ENCODE results near the gene HELQ.

Gene HELQ

GRCh38 chr4:83473423-83473822 lies 17.8 kb upstream of the HELQ start:
- no peak overlapping the region for H3K4me3 ChIP-seq (ENCODE audit: control insufficient read depth in 1 of 7, extremely low read depth in 1 of 7, insufficient read depth in 4 of 7, low read depth in 2 of 7, low read length in 6 of 7)
- H3K27me3 ChIP-seq (replicated peaks in 2 of 5; ENCODE audit: control insufficient read depth in 4 of 5, insufficient read depth in 5 of 5, low read length in 4 of 5), result no peaks in the 10 kb centered on the region
- 85% methylated on average over 4 of the region's 4 CpGs for WGBS (ENCODE audit: insufficient coverage)
- H3K36me3 ChIP-seq (ENCODE audit: control insufficient read depth in 4 of 4, insufficient read depth in 4 of 4, low read length in 3 of 4), result peaks cover 16 to 25% (median 20%) of the 10 kb centered on the region in 4 experiments
- POLR2A ChIA-PET, result no interaction called here
- CTCF ChIA-PET, result interaction anchor here (1.1 kb wide), 1 partner anchor 166 kb away, joined by 3 read pairs; no protein-coding TSS in a partner anchor
- DNase-seq, result no peak
- no peaks in the 10 kb centered on the region for H3K9me3 ChIP-seq (ENCODE audit: control extremely low read depth in 1 of 5, control insufficient read depth in 4 of 5, insufficient read depth in 2 of 5, low read depth in 1 of 5, low read length in 4 of 5)
- H3K4me1 ChIP-seq (ENCODE audit: control extremely low read depth in 1 of 4, control insufficient read depth in 4 of 4, insufficient read depth in 4 of 4, low read length in 3 of 4), result no peaks in the 10 kb centered on the region
- no peak overlapping the region for H3K27ac ChIP-seq (ENCODE audit: insufficient read depth in 1 of 2, low read depth in 1 of 2, low read length in 2 of 2, poor library complexity in 1 of 2, severe bottlenecking in 2 of 2)

- CTCF ChIA-PET, result interaction anchor here (2.5 kb wide), 1 partner anchor 172 kb away, joined by 6 read pairs; the partner anchor contains the start of gene COQ2
These were observed 520 bp upstream of the HELQ start for GRCh38 chr4:83456184-83456501.

GRCh38 chr4:83454686-83455085 lies 937 bp downstream of the HELQ start:
- Histone ChIP-seq H3K36me3 (ENCODE audit: control insufficient read depth in 4 of 4, insufficient read depth in 4 of 4, low read length in 3 of 4) (peaks cover 6 to 31% (median 24%) of the 10 kb centered on the region in 4 experiments), H3K27ac (ENCODE audit: insufficient read depth in 1 of 2, low read depth in 1 of 2, low read length in 2 of 2, poor library complexity in 1 of 2, severe bottlenecking in 2 of 2) (peak overlapping the region; percentile 96 to 98), H3K9me3 (ENCODE audit: control extremely low read depth in 1 of 5, control insufficient read depth in 4 of 5, insufficient read depth in 2 of 5, low read depth in 1 of 5, low read length in 4 of 5) (no peaks in the 10 kb centered on the region), H3K4me3 (ENCODE audit: control insufficient read depth in 1 of 7, extremely low read depth in 1 of 7, insufficient read depth in 4 of 7, low read depth in 2 of 7, low read length in 6 of 7) (peak overlapping the region in 6 of 7 experiments; percentile 88 to 96 (median 94)), H3K4me1 (ENCODE audit: control extremely low read depth in 1 of 4, control insufficient read depth in 4 of 4, insufficient read depth in 4 of 4, low read length in 3 of 4) (peaks cover 9 to 30% (median 26%) of the 10 kb centered on the region in 4 experiments), H3K27me3 (replicated peaks in 2 of 5; ENCODE audit: control insufficient read depth in 4 of 5, insufficient read depth in 5 of 5, low read length in 4 of 5) (no peaks in the 10 kb centered on the region)
- WGBS (ENCODE audit: insufficient coverage), result 24% methylated on average over 5 of the region's 6 CpGs
- POLR2A ChIA-PET, result interaction anchor here (1.2 kb wide), 2 partner anchors 10 to 30 kb away, joined by 3 read pairs; partner anchors contain the start of gene ABRAXAS1
- CTCF ChIA-PET, result interaction anchor here (0.7 to 2.5 kb wide), 5 partner anchors 12 to 171 kb away, joined by 3 to 6 read pairs (median 3); partner anchors contain the start of gene COQ2
- DNase-seq, result peak; percentile 5 to 28 (median 17)

More at GRCh38 chr4:83456184-83456501, 520 bp upstream of the HELQ start:
- Histone ChIP-seq H3K27me3 (replicated peaks in 2 of 5; ENCODE audit: control insufficient read depth in 4 of 5, insufficient read depth in 5 of 5, low read length in 4 of 5) (no peaks in the 10 kb centered on the region), H3K4me1 (ENCODE audit: control extremely low read depth in 1 of 4, control insufficient read depth in 4 of 4, insufficient read depth in 4 of 4, low read length in 3 of 4) (peaks cover 9 to 30% (median 26%) of the 10 kb centered on the region in 4 experiments), H3K4me3 (ENCODE audit: control insufficient read depth in 1 of 7, extremely low read depth in 1 of 7, insufficient read depth in 4 of 7, low read depth in 2 of 7, low read length in 6 of 7) (peak overlapping the region; percentile 74 to 96 (median 93)), H3K9me3 (ENCODE audit: control extremely low read depth in 1 of 5, control insufficient read depth in 4 of 5, insufficient read depth in 2 of 5, low read depth in 1 of 5, low read length in 4 of 5) (no peaks in the 10 kb centered on the region), H3K27ac (ENCODE audit: insufficient read depth in 1 of 2, low read depth in 1 of 2, low read length in 2 of 2, poor library complexity in 1 of 2, severe bottlenecking in 2 of 2) (peak overlapping the region; percentile 96 to 98), H3K36me3 (ENCODE audit: control insufficient read depth in 4 of 4, insufficient read depth in 4 of 4, low read length in 3 of 4) (peaks cover 4 to 44% (median 30%) of the 10 kb centered on the region in 4 experiments)
- POLR2A ChIA-PET, result interaction anchor here (0.6 kb wide), 1 partner anchor 94 kb away, joined by 3 read pairs; no protein-coding TSS in a partner anchor
- 0% methylated on average over 3 of the region's 7 CpGs for WGBS (ENCODE audit: insufficient coverage)
- DNase-seq, result no peak

GRCh38 chr4:83449009-83449408 lies 6.6 kb downstream of the HELQ start:
- peaks cover 2 to 5% (median 3%) of the 10 kb centered on the region in 4 experiments for H3K4me1 ChIP-seq (ENCODE audit: control extremely low read depth in 1 of 4, control insufficient read depth in 4 of 4, insufficient read depth in 4 of 4, low read length in 3 of 4)
- ChIA-PET POLR2A (no interaction called here), CTCF (no interaction called here)

GRCh38 chr4:83440899-83441298 lies 14.7 kb downstream of the HELQ start:
- Histone ChIP-seq H3K9me3 (ENCODE audit: control extremely low read depth in 1 of 5, control insufficient read depth in 4 of 5, insufficient read depth in 2 of 5, low read depth in 1 of 5, low read length in 4 of 5) (no peaks in the 10 kb centered on the region), H3K27me3 (replicated peaks in 2 of 5; ENCODE audit: control insufficient read depth in 4 of 5, insufficient read depth in 5 of 5, low read length in 4 of 5) (no peaks in the 10 kb centered on the region), H3K4me1 (ENCODE audit: control extremely low read depth in 1 of 4, control insufficient read depth in 4 of 4, insufficient read depth in 4 of 4, low read length in 3 of 4) (no peaks in the 10 kb centered on the region), H3K36me3 (ENCODE audit: control insufficient read depth in 4 of 4, insufficient read depth in 4 of 4, low read length in 3 of 4) (peaks cover 14 to 48% (median 20%) of the 10 kb centered on the region in 4 experiments), H3K27ac (ENCODE audit: insufficient read depth in 1 of 2, low read depth in 1 of 2, low read length in 2 of 2, poor library complexity in 1 of 2, severe bottlenecking in 2 of 2) (no peak overlapping the region), H3K4me3 (ENCODE audit: control insufficient read depth in 1 of 7, extremely low read depth in 1 of 7, insufficient read depth in 4 of 7, low read depth in 2 of 7, low read length in 6 of 7) (no peak overlapping the region)
- ChIA-PET POLR2A (no interaction called here), CTCF (interaction anchor here (0.9 to 1.6 kb wide), 2 partner anchors 11 to 23 kb away, joined by 3 read pairs; no protein-coding TSS in a partner anchor)
- 93% methylated on average over 2 of the region's 3 CpGs for WGBS (ENCODE audit: insufficient coverage)
- no peak for DNase-seq

More at GRCh38 chr4:83449009-83449408, 6.6 kb downstream of the HELQ start:
- Histone ChIP-seq H3K4me3 (ENCODE audit: control insufficient read depth in 1 of 7, extremely low read depth in 1 of 7, insufficient read depth in 4 of 7, low read depth in 2 of 7, low read length in 6 of 7) (no peak overlapping the region), H3K27ac (ENCODE audit: insufficient read depth in 1 of 2, low read depth in 1 of 2, low read length in 2 of 2, poor library complexity in 1 of 2, severe bottlenecking in 2 of 2) (no peak overlapping the region), H3K9me3 (ENCODE audit: control extremely low read depth in 1 of 5, control insufficient read depth in 4 of 5, insufficient read depth in 2 of 5, low read depth in 1 of 5, low read length in 4 of 5) (no peaks in the 10 kb centered on the region), H3K27me3 (replicated peaks in 2 of 5; ENCODE audit: control insufficient read depth in 4 of 5, insufficient read depth in 5 of 5, low read length in 4 of 5) (no peaks in the 10 kb centered on the region), H3K36me3 (ENCODE audit: control insufficient read depth in 4 of 4, insufficient read depth in 4 of 4, low read length in 3 of 4) (peaks cover 15 to 31% (median 24%) of the 10 kb centered on the region in 4 experiments)
- no CpG with 5 or more reads among the region's 2 CpGs for WGBS (ENCODE audit: insufficient coverage)
- DNase-seq, result no peak

GRCh38 chr4:83440148-83440814 lies 15.3 kb downstream of the HELQ start:
- no peak for DNase-seq
- no peaks in the 10 kb centered on the region for H3K27me3 ChIP-seq (replicated peaks in 2 of 5; ENCODE audit: control insufficient read depth in 4 of 5, insufficient read depth in 5 of 5, low read length in 4 of 5)
- no CpG with 5 or more reads among the region's 1 CpG for WGBS (ENCODE audit: insufficient coverage)
- no peak overlapping the region for H3K4me3 ChIP-seq (ENCODE audit: control insufficient read depth in 1 of 7, extremely low read depth in 1 of 7, insufficient read depth in 4 of 7, low read depth in 2 of 7, low read length in 6 of 7)
- ChIA-PET CTCF (interaction anchor here (0.9 kb wide), 1 partner anchor 11 kb away, joined by 3 read pairs; no protein-coding TSS in a partner anchor), POLR2A (no interaction called here)
- H3K9me3 ChIP-seq (ENCODE audit: control extremely low read depth in 1 of 5, control insufficient read depth in 4 of 5, insufficient read depth in 2 of 5, low read depth in 1 of 5, low read length in 4 of 5), result no peaks in the 10 kb centered on the region
- peaks cover 11 to 43% (median 18%) of the 10 kb centered on the region in 4 experiments for H3K36me3 ChIP-seq (ENCODE audit: control insufficient read depth in 4 of 4, insufficient read depth in 4 of 4, low read length in 3 of 4)
- H3K4me1 ChIP-seq (ENCODE audit: control extremely low read depth in 1 of 4, control insufficient read depth in 4 of 4, insufficient read depth in 4 of 4, low read length in 3 of 4), result no peaks in the 10 kb centered on the region
- H3K27ac ChIP-seq (ENCODE audit: insufficient read depth in 1 of 2, low read depth in 1 of 2, low read length in 2 of 2, poor library complexity in 1 of 2, severe bottlenecking in 2 of 2), result no peak overlapping the region

- H3K27me3 ChIP-seq (replicated peaks in 2 of 5; ENCODE audit: control insufficient read depth in 4 of 5, insufficient read depth in 5 of 5, low read length in 4 of 5), result no peaks in the 10 kb centered on the region
- POLR2A ChIA-PET, result no interaction called here
- no peak overlapping the region for H3K27ac ChIP-seq (ENCODE audit: insufficient read depth in 1 of 2, low read depth in 1 of 2, low read length in 2 of 2, poor library complexity in 1 of 2, severe bottlenecking in 2 of 2)
- DNase-seq, result no peak
- H3K9me3 ChIP-seq (ENCODE audit: control extremely low read depth in 1 of 5, control insufficient read depth in 4 of 5, insufficient read depth in 2 of 5, low read depth in 1 of 5, low read length in 4 of 5), result no peaks in the 10 kb centered on the region
- no peaks in the 10 kb centered on the region for H3K4me1 ChIP-seq (ENCODE audit: control extremely low read depth in 1 of 4, control insufficient read depth in 4 of 4, insufficient read depth in 4 of 4, low read length in 3 of 4)
- H3K4me3 ChIP-seq (ENCODE audit: control insufficient read depth in 1 of 7, extremely low read depth in 1 of 7, insufficient read depth in 4 of 7, low read depth in 2 of 7, low read length in 6 of 7), result no peak overlapping the region
- CTCF ChIA-PET, result interaction anchor here (0.8 kb wide), 1 partner anchor 343 kb away, joined by 4 read pairs; no protein-coding TSS in a partner anchor
- H3K36me3 ChIP-seq (ENCODE audit: control insufficient read depth in 4 of 4, insufficient read depth in 4 of 4, low read length in 3 of 4), result peaks cover 8 to 35% (median 10%) of the 10 kb centered on the region in 4 experiments
These were observed 16.9 kb downstream of the HELQ start for GRCh38 chr4:83438719-83439118.

Data from common myeloid progenitor, CD34-positive (primary cell).